K562 (cell line): ENCODE measurements around the gene ELMO1. TPM values are rescaled to one million over a fixed set of nuclear protein-coding genes. Genes with fewer than 3 reads are reported as not detected.

Source experiments
- ATAC-seq: fragments of 200-7000 bp; cut with Tn5 transposase; 3 replicates; pipeline ENCODE4 v1.9.1; 2020; ENCODE audit warnings: moderate library complexity
- BruUV-seq: library from RNA; stranded (reverse); fragments of 400-500 nt; replicated peaks from 2 replicates; lab custom pipeline; 2021; lab: Mats Ljungman, UMichigan
- CTCF ChIA-PET: fragments of 300-600 bp; formaldehyde crosslinking; extraction: SDS; loops from one replicate; lab custom pipeline; 2021; ENCODE audit warnings: low intra/inter-chr PET ratio; lab: Yijun Ruan, JAX
- POLR2A ChIA-PET: fragments of 300-600, 350-650 bp; sonication (Branson Sonifier 250); formaldehyde crosslinking; extraction: SDS; loops from one replicate; lab custom pipeline; 2021; ENCODE audit warnings: antibody characterized with exemption, inconsistent platforms; lab: Yijun Ruan, JAX
- DNase-seq, 4 experiments: peaks; one replicate each; pipeline versions ENCODE4 v3.0.0 to v3.0.0-alpha.2; 2011 to 2018; ENCODE audit warnings: low spot score in 3 of 4, mixed read lengths in 3 of 4; ENCODE audit errors: extremely low read depth in 1 of 4
- FAIRE-seq: peaks from 2 replicates; lab custom pipeline; 2011; peaks lifted over from hg19 to GRCh38; lab: Jason Lieb, UNC
- H2AFZ ChIP-seq: 2 replicates; pipeline ENCODE4 v1.6.0; 2011; ENCODE audit warnings: low read depth, low read length, control low read depth, inconsistent platforms
- H3K27ac ChIP-seq: fragments of 200-600 bp; 3 replicates; pipeline ENCODE4 v1.8.0; 2011; ENCODE audit warnings: low read depth, mild to moderate bottlenecking, control low read depth, inconsistent platforms, low read length, moderate library complexity, mixed read lengths; ENCODE audit errors: extremely low read depth
- H3K27me3 ChIP-seq, 2 experiments: fragments of 300-600 bp in 1 of 2; 2 replicates in 1 of 2; 3 replicates in 1 of 2; pipeline versions ENCODE4 v1.6.0 to v1.8.0; 2011; ENCODE audit warnings: inconsistent platforms in 2 of 2, low read length in 2 of 2, mild to moderate bottlenecking in 1 of 2, mixed read lengths in 1 of 2, moderate library complexity in 1 of 2; ENCODE audit not compliant: control insufficient read depth in 2 of 2, insufficient read depth in 2 of 2
- H3K36me3 ChIP-seq: fragments of 300-600 bp; 3 replicates; pipeline ENCODE4 v1.8.0; 2011; ENCODE audit warnings: mild to moderate bottlenecking, low read length, inconsistent platforms; ENCODE audit not compliant: control insufficient read depth, insufficient read depth
- H3K4me1 ChIP-seq, 2 experiments: fragments of 200-600 bp in 1 of 2; replicated peaks in 1 of 2; 2 replicates in 1 of 2; 3 replicates in 1 of 2; pipeline versions ENCODE4 v1.5.1 to v1.8.0; 2011; ENCODE audit warnings: inconsistent platforms in 2 of 2, low read length in 2 of 2, mild to moderate bottlenecking in 1 of 2, mixed read lengths in 1 of 2, moderate library complexity in 1 of 2; ENCODE audit not compliant: control insufficient read depth in 2 of 2, insufficient read depth in 2 of 2
- H3K4me2 ChIP-seq: 2 replicates; pipeline ENCODE4 v1.6.1; 2011; ENCODE audit warnings: low read length, control low read depth, inconsistent platforms, mixed read lengths; ENCODE audit not compliant: insufficient read depth
- H3K4me3 ChIP-seq: fragments of 200-600 bp; sonication (generic), shearing (Covaris generic); 2 replicates; pipeline ENCODE4 v1.5.1; 2016; ENCODE audit warnings: control low read depth, inconsistent platforms
- H3K79me2 ChIP-seq: fragments of 200-600 bp; 3 replicates; pipeline ENCODE4 v1.8.0; 2011; ENCODE audit warnings: low read length, inconsistent platforms; ENCODE audit not compliant: control insufficient read depth, insufficient read depth
- H3K9ac ChIP-seq, 2 experiments: 2 replicates each; pipeline versions ENCODE4 v1.6.0 to v1.6.1; 2011; ENCODE audit warnings: low read depth in 2 of 2, low read length in 2 of 2, control low read depth in 1 of 2, inconsistent platforms in 1 of 2, mild to moderate bottlenecking in 1 of 2, mixed read lengths in 1 of 2; ENCODE audit not compliant: insufficient read depth in 1 of 2
- H3K9me1 ChIP-seq: one replicate; pipeline ENCODE4 v1.6.0; 2011; ENCODE audit warnings: inconsistent platforms, mild to moderate bottlenecking, low read length, moderate library complexity; ENCODE audit not compliant: control insufficient read depth, insufficient read depth
- H3K9me3 ChIP-seq: replicated peaks from 2 replicates; pipeline ENCODE4 v1.5.1; 2011; ENCODE audit warnings: low read depth, low read length, inconsistent platforms; ENCODE audit not compliant: control insufficient read depth, insufficient read depth
- H4K20me1 ChIP-seq: replicated peaks from 2 replicates; pipeline ENCODE4 v1.6.1; 2011; ENCODE audit warnings: low read length, inconsistent platforms, mixed read lengths; ENCODE audit not compliant: control insufficient read depth, insufficient read depth
- DMBX1 ChIP-seq: fragments of 250-450 bp; sonication (Bioruptor Pico); IDR thresholded peaks from 2 replicates; pipeline ENCODE4 v1.8.0; 2022; ENCODE audit warnings: inconsistent platforms, mild to moderate bottlenecking, moderate library complexity, borderline replicate concordance
- GTF2E2 ChIP-seq: fragments of 200-800 bp; sonication (Bioruptor generic); IDR thresholded peaks from 2 replicates; pipeline ENCODE4 v1.6.1; 2016; ENCODE audit warnings: missing genetic modification characterization, missing compliant biosample characterization
- HDGF ChIP-seq: fragments of 450-650 bp; IDR thresholded peaks from 2 replicates; pipeline ENCODE4 v1.6.1; 2016
- HNRNPK ChIP-seq: fragments of 200-400 bp; formaldehyde crosslinking; IDR thresholded peaks from one replicate; pipeline ENCODE4 v1.6.1; 2018; ENCODE audit warnings: mild to moderate bottlenecking, low read depth, low read length; ENCODE audit not compliant: poor library complexity, severe bottlenecking
- NFIX ChIP-seq: fragments of 250-450 bp; sonication (Bioruptor Pico); IDR thresholded peaks from 2 replicates; pipeline ENCODE4 v1.4.0; 2020; ENCODE audit warnings: low read depth, mild to moderate bottlenecking, moderate library complexity
- NR4A1 ChIP-seq, 2 experiments: fragments of 250-450 bp in 1 of 2; fragments of 450-650 bp in 1 of 2; sonication (Bioruptor Pico) in 1 of 2; IDR thresholded peaks; 2 replicates each; pipeline versions ENCODE4 v1.4.0 to v1.6.1; 2016 to 2020; ENCODE audit warnings: mild to moderate bottlenecking in 2 of 2, missing compliant biosample characterization in 1 of 2, missing genetic modification characterization in 1 of 2, moderate library complexity in 1 of 2
- SAFB2 ChIP-seq: fragments of 200-400 bp; formaldehyde crosslinking; IDR thresholded peaks from 2 replicates; pipeline ENCODE4 v1.6.1; 2018; ENCODE audit warnings: borderline replicate concordance, low read length, low read depth, moderate library complexity; ENCODE audit not compliant: severe bottlenecking
- SOX6 ChIP-seq: fragments of 450-650 bp; IDR thresholded peaks from 2 replicates; pipeline ENCODE4 v1.6.1; 2014; ENCODE audit warnings: mild to moderate bottlenecking
- ZNF23 ChIP-seq: fragments of 250-450 bp; sonication (Bioruptor Pico); IDR thresholded peaks from 2 replicates; pipeline ENCODE4 v1.4.0; 2020; ENCODE audit warnings: mild to moderate bottlenecking
- ZNF24 ChIP-seq: fragments of 450-650 bp; IDR thresholded peaks from 2 replicates; pipeline ENCODE4 v1.6.1; 2016
- ZNF253 ChIP-seq: fragments of 250-450 bp; sonication (Bioruptor Pico); conservative IDR thresholded peaks from 2 replicates; pipeline ENCODE4 v1.6.1; 2021; ENCODE audit warnings: mild to moderate bottlenecking
- WGBS: fragments of 100-300 bp; shearing (Covaris generic); methylation state at CpG from one replicate; pipeline ENCODE4 v1.1.6; 2016; ENCODE audit warnings: low coverage, mixed read lengths; ENCODE audit not compliant: insufficient coverage; ENCODE audit errors: missing lambda C conversion rate; 5-methylcytosine and 5-hydroxymethylcytosine counted together
- in situ Hi-C: fragments of 300-500 bp; cut with MboI; formaldehyde crosslinking; loops from 4 replicates; pipeline ENCODE4 v1.15.0; 2018; ENCODE audit warnings: inconsistent platforms, mixed read lengths
- intact Hi-C: fragments of 100-400 bp; cut with micrococcal nuclease; formaldehyde crosslinking; loops from 2 replicates; pipeline ENCODE4 v1.14.2; 2022
- polyA plus RNA-seq, 8 experiments: library from polyadenylated mRNA; depleted of rRNA in 4 of 8; stranded (reverse) in 5 of 8; unstranded in 3 of 8; fragments of >200 nt; fragmentation: Nextera tagmentation in 2 of 8; fragmentation: Illumina TruSeq in 1 of 8; extraction: Ambion mirVana in 2 of 8; extraction: Trizol in 1 of 8; gene quantifications; 2 replicates each; pipeline versions ENCODE4 v1.2.1 to v1.2.3, GENCODE V29; 2011 to 2014; ENCODE audit warnings: inconsistent platforms in 1 of 8, missing spikeins in 1 of 8
- total RNA-seq, 7 experiments: library from RNA; depleted of rRNA in 6 of 7; stranded (reverse); fragments of >200 nt in 6 of 7; fragmentation: Illumina TruSeq in 2 of 7; extraction: Trizol in 2 of 7; gene quantifications; 2 replicates each; pipeline versions ENCODE4 v1.2.1 to v1.2.3, GENCODE V29; 2011 to 2021; ENCODE audit warnings: low replicate concordance in 1 of 7
- TF ChIP-seq, protein P1 (sequence below): fragments of 450-650 bp; formaldehyde crosslinking; IDR thresholded peaks from 2 replicates; pipeline ENCODE4 v1.4.0; 2022; ENCODE audit warnings: missing genetic modification characterization
- TF ChIP-seq, protein P2 (sequence below): sonication (generic); formaldehyde crosslinking; IDR thresholded peaks from 2 replicates; pipeline ENCODE4 v1.9.0; 2022; ENCODE audit warnings: mild to moderate bottlenecking, missing genetic modification reagents
- TF ChIP-seq, protein P3 (sequence below): fragments of 450-650 bp; IDR thresholded peaks from 2 replicates; pipeline ENCODE4 v1.6.1; 2016; ENCODE audit warnings: mild to moderate bottlenecking
- TF ChIP-seq, protein P4 (sequence below): IDR thresholded peaks from 2 replicates; pipeline ENCODE4 v1.6.1; 2014; ENCODE audit warnings: antibody characterized with exemption
- TF ChIP-seq, protein P5 (sequence below): fragments of 450-650 bp; IDR thresholded peaks from one replicate; pipeline ENCODE4 v1.6.1; 2018; ENCODE audit warnings: mild to moderate bottlenecking, moderate library complexity; ENCODE audit not compliant: partially characterized antibody

The ELMO1 gene
- total and polyA plus RNA-seq, 9 of the 15 experiments (the other 6 are each of a cell fraction or from before 2014, with no cell fraction given) = 0.36 to 7.2 (median 3.6) TPM

DNA sequence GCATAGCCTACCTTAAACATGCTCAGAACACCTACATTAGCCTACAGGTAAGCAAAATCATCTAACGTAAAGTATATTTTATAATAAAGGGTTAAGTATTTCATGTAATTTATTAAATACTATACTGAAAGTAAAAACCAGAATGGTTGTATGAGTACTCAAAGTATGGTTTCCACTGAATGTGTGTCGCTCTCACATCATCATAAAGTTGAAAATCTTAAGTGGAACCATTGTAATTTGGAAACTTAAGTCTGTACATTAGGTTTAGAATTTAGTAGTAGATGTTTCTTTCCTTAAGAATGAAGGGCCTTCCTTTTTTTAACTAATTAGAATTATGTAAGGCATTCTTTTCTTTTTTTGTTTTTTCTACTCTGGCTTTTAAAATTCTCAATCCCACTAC lies 484.4 kb downstream of the ELMO1 start:
- no peak overlapping the region for H3K4me2 ChIP-seq
- CTCF ChIA-PET = no interaction called here
- H4K20me1 ChIP-seq = no peaks in the 10 kb centered on the region
- no peak overlapping the region for H3K27ac ChIP-seq
- H3K9ac ChIP-seq = no peak overlapping the region
- no peak overlapping the region for H3K4me3 ChIP-seq
- ATAC-seq (no peak), FAIRE-seq (no peak), DNase-seq (no peak)
- no peaks in the 10 kb centered on the region for H3K27me3 ChIP-seq
- no peaks in the 10 kb centered on the region for H3K9me3 ChIP-seq
- no peak overlapping the region for H2AFZ ChIP-seq
- in situ Hi-C loops = no loop called here
- H3K4me1 ChIP-seq = no peaks in the 10 kb centered on the region
- no peaks in the 10 kb centered on the region for H3K9me1 ChIP-seq
- POLR2A ChIA-PET = no interaction called here
- intact Hi-C loops = no loop called here
- BruUV-seq = no TSS peak
- TF ChIP-seq, protein P1, sequence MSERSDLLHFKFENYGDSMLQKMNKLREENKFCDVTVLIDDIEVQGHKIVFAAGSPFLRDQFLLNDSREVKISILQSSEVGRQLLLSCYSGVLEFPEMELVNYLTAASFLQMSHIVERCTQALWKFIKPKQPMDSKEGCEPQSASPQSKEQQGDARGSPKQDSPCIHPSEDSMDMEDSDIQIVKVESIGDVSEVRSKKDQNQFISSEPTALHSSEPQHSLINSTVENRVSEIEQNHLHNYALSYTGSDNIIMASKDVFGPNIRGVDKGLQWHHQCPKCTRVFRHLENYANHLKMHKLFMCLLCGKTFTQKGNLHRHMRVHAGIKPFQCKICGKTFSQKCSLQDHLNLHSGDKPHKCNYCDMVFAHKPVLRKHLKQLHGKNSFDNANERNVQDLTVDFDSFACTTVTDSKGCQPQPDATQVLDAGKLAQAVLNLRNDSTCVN = no peak
- TF ChIP-seq, protein P2, sequence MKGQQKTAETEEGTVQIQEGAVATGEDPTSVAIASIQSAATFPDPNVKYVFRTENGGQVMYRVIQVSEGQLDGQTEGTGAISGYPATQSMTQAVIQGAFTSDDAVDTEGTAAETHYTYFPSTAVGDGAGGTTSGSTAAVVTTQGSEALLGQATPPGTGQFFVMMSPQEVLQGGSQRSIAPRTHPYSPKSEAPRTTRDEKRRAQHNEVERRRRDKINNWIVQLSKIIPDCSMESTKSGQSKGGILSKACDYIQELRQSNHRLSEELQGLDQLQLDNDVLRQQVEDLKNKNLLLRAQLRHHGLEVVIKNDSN = no peak
- TF ChIP-seq, protein P3, sequence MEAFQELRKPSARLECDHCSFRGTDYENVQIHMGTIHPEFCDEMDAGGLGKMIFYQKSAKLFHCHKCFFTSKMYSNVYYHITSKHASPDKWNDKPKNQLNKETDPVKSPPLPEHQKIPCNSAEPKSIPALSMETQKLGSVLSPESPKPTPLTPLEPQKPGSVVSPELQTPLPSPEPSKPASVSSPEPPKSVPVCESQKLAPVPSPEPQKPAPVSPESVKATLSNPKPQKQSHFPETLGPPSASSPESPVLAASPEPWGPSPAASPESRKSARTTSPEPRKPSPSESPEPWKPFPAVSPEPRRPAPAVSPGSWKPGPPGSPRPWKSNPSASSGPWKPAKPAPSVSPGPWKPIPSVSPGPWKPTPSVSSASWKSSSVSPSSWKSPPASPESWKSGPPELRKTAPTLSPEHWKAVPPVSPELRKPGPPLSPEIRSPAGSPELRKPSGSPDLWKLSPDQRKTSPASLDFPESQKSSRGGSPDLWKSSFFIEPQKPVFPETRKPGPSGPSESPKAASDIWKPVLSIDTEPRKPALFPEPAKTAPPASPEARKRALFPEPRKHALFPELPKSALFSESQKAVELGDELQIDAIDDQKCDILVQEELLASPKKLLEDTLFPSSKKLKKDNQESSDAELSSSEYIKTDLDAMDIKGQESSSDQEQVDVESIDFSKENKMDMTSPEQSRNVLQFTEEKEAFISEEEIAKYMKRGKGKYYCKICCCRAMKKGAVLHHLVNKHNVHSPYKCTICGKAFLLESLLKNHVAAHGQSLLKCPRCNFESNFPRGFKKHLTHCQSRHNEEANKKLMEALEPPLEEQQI = no peak
- TF ChIP-seq ZNF23 (CRISPR knock-in tag) (no peak), NR4A1 (CRISPR knock-in tag; IDR thresholded peaks at IDR 0.05) (no peak), NR4A1 (tag; IDR thresholded peaks at IDR 0.05) (no peak), ZNF24 (no peak), GTF2E2 (tag) (no peak), NFIX (no peak), HDGF (no peak), SAFB2 (no peak), ZNF253 (CRISPR knock-in tag) (no peak), DMBX1 (no peak), HNRNPK (no peak), SOX6 (no peak)
- TF ChIP-seq, protein P4, sequence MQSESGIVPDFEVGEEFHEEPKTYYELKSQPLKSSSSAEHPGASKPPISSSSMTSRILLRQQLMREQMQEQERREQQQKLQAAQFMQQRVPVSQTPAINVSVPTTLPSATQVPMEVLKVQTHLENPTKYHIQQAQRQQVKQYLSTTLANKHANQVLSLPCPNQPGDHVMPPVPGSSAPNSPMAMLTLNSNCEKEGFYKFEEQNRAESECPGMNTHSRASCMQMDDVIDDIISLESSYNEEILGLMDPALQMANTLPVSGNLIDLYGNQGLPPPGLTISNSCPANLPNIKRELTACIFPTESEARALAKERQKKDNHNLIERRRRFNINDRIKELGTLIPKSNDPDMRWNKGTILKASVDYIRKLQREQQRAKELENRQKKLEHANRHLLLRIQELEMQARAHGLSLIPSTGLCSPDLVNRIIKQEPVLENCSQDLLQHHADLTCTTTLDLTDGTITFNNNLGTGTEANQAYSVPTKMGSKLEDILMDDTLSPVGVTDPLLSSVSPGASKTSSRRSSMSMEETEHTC = no peak
- TF ChIP-seq, protein P5, sequence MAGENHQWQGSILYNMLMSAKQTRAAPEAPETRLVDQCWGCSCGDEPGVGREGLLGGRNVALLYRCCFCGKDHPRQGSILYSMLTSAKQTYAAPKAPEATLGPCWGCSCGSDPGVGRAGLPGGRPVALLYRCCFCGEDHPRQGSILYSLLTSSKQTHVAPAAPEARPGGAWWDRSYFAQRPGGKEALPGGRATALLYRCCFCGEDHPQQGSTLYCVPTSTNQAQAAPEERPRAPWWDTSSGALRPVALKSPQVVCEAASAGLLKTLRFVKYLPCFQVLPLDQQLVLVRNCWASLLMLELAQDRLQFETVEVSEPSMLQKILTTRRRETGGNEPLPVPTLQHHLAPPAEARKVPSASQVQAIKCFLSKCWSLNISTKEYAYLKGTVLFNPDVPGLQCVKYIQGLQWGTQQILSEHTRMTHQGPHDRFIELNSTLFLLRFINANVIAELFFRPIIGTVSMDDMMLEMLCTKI = no peak
- no peaks in the 10 kb centered on the region for H3K79me2 ChIP-seq
- H3K36me3 ChIP-seq = no peaks in the 10 kb centered on the region
- WGBS = 3% methylated on average over 2 of the region's 2 CpGs
